Stomach (tissue), 4 donors: ENCODE results near the gene PTPRE.

Experiments used
- EP300 ChIP-seq: sonication (generic); formaldehyde crosslinking; IDR thresholded peaks from one replicate; pipeline ENCODE4 v1.6.1; 2017; ENCODE audit warnings: antibody characterized with exemption
- POLR2A ChIP-seq, 4 donors: fragments of 450-650 bp; IDR thresholded peaks; one replicate each; pipeline ENCODE4 v1.6.1; 2016; ENCODE audit warnings: antibody characterized with exemption in 4 of 4, control low read depth in 2 of 4, mild to moderate bottlenecking in 1 of 4, moderate library complexity in 1 of 4
- TF ChIP-seq, protein P1 (sequence below), 7 experiments: fragments of 450-650 bp in 4 of 7; fragments of 200-600 bp in 3 of 7; sonication (generic) in 3 of 7; IDR thresholded peaks; one replicate each; pipeline ENCODE4 v1.5.1; 2016 to 2019; ENCODE audit warnings: antibody characterized with exemption in 7 of 7, control low read depth in 2 of 7, mild to moderate bottlenecking in 1 of 7

DNA sequence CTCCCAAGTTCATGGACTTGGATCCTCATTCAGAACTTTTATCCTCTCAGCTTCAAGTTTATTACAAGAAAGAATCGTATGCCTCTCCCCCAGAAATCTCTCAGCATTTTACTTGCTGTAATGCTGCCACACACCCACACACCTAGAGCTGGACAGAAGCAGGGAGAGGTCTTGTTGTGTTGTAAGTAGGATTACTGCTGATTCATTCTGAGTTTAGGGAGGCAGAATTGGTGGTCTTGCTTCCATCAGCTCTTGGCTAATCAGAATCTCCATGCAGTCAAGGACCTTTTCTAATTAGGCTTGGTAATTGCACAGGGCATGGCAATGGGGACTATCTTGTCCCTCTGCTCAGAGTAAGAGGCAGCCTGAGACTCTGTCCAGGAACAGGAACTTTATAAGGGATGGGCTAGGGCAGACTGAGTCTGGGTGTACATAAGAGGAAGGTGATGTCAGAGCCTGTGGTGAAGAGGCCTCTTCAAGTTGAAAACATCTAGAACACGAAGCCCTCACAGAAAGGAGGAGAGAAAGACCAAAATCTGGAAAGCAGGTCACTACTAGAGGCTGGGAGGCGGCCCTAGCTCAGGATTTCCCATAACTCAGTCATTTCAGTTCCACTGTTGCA is 7.0 kb upstream of the PTPRE start:
- TF ChIP-seq, protein P1, sequence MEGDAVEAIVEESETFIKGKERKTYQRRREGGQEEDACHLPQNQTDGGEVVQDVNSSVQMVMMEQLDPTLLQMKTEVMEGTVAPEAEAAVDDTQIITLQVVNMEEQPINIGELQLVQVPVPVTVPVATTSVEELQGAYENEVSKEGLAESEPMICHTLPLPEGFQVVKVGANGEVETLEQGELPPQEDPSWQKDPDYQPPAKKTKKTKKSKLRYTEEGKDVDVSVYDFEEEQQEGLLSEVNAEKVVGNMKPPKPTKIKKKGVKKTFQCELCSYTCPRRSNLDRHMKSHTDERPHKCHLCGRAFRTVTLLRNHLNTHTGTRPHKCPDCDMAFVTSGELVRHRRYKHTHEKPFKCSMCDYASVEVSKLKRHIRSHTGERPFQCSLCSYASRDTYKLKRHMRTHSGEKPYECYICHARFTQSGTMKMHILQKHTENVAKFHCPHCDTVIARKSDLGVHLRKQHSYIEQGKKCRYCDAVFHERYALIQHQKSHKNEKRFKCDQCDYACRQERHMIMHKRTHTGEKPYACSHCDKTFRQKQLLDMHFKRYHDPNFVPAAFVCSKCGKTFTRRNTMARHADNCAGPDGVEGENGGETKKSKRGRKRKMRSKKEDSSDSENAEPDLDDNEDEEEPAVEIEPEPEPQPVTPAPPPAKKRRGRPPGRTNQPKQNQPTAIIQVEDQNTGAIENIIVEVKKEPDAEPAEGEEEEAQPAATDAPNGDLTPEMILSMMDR (IDR thresholded peaks at IDR 0.05) = no peak
- TF ChIP-seq EP300 = no peak
- no peak for TF ChIP-seq POLR2A (IDR thresholded peaks at IDR 0.05)
